ENCODE results near the gene AP2M1. TPM values are rescaled to one million over a fixed set of nuclear protein-coding genes. Genes with fewer than 3 reads are reported as not detected.
A peak's percentile ranks its signal among the peaks of the same experiment; 100 is the strongest.

Gene AP2M1
- total RNA-seq, 2 experiments from 2014 or later = 206 to 212 TPM

DNA sequence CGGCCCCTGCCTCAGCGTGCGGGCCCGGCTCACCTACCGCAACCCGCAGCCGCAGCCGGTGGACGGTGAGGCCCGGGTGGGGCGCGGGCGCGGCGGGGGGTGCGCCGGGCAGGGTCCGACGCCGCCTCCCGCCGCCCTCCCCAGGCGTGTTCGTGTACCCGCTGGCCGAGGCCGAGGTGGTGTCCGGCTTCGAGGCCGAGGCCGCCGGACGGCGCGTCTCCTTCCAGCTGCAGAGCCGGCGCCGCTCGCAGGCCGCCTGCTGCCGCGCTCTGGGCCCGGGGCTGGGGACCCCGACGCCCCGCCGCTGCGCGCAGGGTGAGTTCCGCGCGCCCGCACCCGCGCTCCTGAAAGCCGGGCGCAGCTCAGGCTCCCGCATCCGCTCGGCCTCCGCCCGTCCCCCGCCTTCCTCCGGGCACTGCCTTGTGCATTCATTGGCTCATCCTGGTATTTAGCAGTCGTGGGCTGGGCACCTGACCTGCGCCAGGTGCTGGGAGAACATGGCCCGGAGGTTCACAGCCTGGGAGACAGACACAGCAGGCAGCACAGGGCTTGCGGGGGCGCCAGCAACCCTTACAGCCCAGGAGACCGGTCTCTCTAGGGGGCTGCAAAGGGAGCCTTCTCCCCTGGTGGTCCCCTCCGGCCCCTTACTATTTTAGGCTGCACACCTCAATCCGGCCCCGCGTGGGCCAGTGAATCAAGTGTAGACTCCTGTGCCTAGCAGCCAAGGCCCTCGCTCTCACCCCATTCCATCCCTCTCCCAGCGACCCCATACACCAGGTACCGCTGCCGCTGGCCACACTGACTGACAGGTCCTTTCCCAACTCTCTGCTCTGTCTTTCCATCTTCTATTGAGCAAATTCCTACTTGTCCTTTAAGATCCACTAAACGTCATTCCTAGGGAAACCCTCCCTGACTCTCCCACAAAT lies 56.2 kb downstream of the AP2M1 start:
- intact Hi-C loops (cut with micrococcal nuclease) = no loop called here
- H3K27ac Mint-ChIP-seq = no peak overlapping the region
- peaks cover 46% of the 10 kb centered on the region for H3K27me3 Mint-ChIP-seq (ENCODE audit: low read depth)
- DNase-seq = no peak
- no peaks in the 10 kb centered on the region for H3K9me3 Mint-ChIP-seq
- no peaks in the 10 kb centered on the region for H3K36me3 Mint-ChIP-seq (ENCODE audit: low read depth)
- CTCF ChIA-PET = interaction anchor here (0.6 to 3.1 kb wide), 2 partner anchors 54 to 55 kb away, joined by 3 to 9 read pairs; no protein-coding TSS in a partner anchor
- H3K4me3 Mint-ChIP-seq = peak overlapping the region; percentile 52
- H3K4me1 Mint-ChIP-seq (ENCODE audit: low read depth) = peaks cover 11% of the 10 kb centered on the region

DNA sequence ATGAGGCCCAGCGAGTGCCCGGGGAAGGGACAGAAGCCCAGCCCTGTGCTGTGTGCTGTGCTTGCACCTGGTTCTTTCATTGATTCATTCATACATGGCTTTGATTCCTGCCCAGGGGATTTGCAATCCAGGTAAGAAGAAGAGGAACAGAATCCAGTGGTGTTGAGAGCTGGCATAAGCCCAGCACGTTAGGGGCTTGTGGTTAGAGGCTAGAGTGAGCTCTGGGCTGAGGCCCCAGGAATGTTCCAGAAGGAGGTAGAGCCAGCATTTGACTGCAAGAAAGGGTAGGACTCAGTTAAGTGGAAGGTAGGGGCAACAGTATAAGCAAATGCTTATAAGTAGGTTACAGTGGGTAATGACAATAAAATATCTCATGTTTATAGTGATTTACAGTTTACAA lies 57.0 kb downstream of the AP2M1 start:
- H3K9me3 Mint-ChIP-seq = no peaks in the 10 kb centered on the region
- no peak for DNase-seq
- H3K27ac Mint-ChIP-seq = no peak overlapping the region
- no peaks in the 10 kb centered on the region for H3K36me3 Mint-ChIP-seq (ENCODE audit: low read depth)
- peaks cover 11% of the 10 kb centered on the region for H3K4me1 Mint-ChIP-seq (ENCODE audit: low read depth)
- peaks cover 42% of the 10 kb centered on the region for H3K27me3 Mint-ChIP-seq (ENCODE audit: low read depth)
- intact Hi-C loops (cut with micrococcal nuclease) = no loop called here
- H3K4me3 Mint-ChIP-seq = peak overlapping the region; percentile 25
- CTCF ChIA-PET = interaction anchor here (3.1 kb wide), 1 partner anchor 53 kb away, joined by 9 read pairs; no protein-coding TSS in a partner anchor

DNA sequence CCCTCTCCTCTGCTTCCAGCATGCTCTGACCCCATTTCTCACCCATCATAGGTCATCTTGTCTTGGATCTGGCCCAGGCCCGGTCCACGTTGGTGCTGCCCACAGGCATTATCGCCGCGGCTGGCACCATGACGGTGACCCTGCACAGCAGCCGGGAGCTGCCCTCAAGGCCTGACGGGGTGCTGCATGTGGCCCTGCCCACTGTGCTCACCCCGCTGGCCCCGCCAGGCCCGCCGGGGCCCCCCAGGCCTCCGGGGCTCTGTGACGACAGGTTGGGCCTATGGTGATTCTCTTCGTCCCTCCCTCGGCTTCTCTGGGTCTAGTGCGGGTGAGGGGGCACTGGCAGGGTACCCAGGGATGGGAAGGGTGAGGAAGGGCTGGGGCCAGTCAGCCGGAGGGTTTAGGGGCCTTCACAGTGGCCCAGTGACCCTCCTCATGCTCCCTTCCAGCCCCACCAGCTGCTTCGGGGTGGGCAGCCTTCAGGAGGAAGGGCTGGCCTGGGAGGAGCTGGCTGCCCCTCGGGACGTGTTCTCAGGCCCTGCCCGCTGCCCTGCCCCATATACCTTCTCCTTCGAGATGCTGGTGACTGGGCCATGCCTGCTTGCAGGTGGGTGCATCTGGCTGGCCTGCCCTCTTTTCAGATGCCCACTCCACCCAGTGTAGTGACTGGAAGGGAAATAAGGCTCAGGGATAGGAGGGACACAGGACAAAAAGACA lies 58.6 kb downstream of the AP2M1 start:
- CTCF ChIA-PET = no interaction called here
- H3K9me3 Mint-ChIP-seq = no peaks in the 10 kb centered on the region
- peaks cover 32% of the 10 kb centered on the region for H3K27me3 Mint-ChIP-seq (ENCODE audit: low read depth)
- intact Hi-C loops (cut with micrococcal nuclease) = no loop called here
- DNase-seq = no peak
- H3K27ac Mint-ChIP-seq = no peak overlapping the region
- H3K36me3 Mint-ChIP-seq (ENCODE audit: low read depth) = no peaks in the 10 kb centered on the region
- no peak overlapping the region for H3K4me3 Mint-ChIP-seq
- peaks cover 11% of the 10 kb centered on the region for H3K4me1 Mint-ChIP-seq (ENCODE audit: low read depth)

Other genes starting within 250 kb of the AP2M1 start
- 10 to 100 TPM; 11.2 to 12.0 TPM for gene ABCC5, start 157.0 kb upstream of the AP2M1 start, total RNA-seq
- gene HTR3D, start 143.1 kb upstream of the AP2M1 start, total RNA-seq = not detected
- gene HTR3C, start 121.8 kb upstream of the AP2M1 start, total RNA-seq = not detected
- not detected for gene HTR3E, start 77.8 kb upstream of the AP2M1 start, total RNA-seq
- 10 to 100 TPM; 48.8 to 56.4 TPM for gene EIF2B5, start 39.5 kb upstream of the AP2M1 start, total RNA-seq
- gene DVL3, start 19.5 kb upstream of the AP2M1 start, total RNA-seq = 10 to 100 TPM; 19.6 to 19.9 TPM
- gene ABCF3, start 11.3 kb downstream of the AP2M1 start, total RNA-seq = 10 to 100 TPM; 38.5 to 39.1 TPM
- gene VWA5B2, start 54.7 kb downstream of the AP2M1 start, total RNA-seq = not detected
- gene ALG3, start 74.1 kb downstream of the AP2M1 start, total RNA-seq = 10 to 100 TPM; 28.9 to 31.0 TPM
- 1 to 10 TPM; 2.7 TPM for gene EEF1AKMT4, start 74.8 kb downstream of the AP2M1 start, total RNA-seq
- gene CAMK2N2, start 86.7 kb downstream of the AP2M1 start, total RNA-seq = not detected
- gene ECE2, start 101.2 kb downstream of the AP2M1 start, total RNA-seq = not detected
- 100 to 1,000 TPM; 244 to 257 TPM for gene PSMD2, start 124.4 kb downstream of the AP2M1 start, total RNA-seq
- 100 to 1,000 TPM; 345 to 375 TPM for gene EIF4G1, start 139.8 kb downstream of the AP2M1 start, total RNA-seq
- 1 to 10 TPM; 3.8 to 5.0 TPM for gene FAM131A, start 162.7 kb downstream of the AP2M1 start, total RNA-seq
- 1 to 10 TPM; 2.9 TPM for gene CLCN2, start 186.8 kb downstream of the AP2M1 start, total RNA-seq
- gene POLR2H, start 186.9 kb downstream of the AP2M1 start, total RNA-seq = 10 to 100 TPM; 76.5 to 89.9 TPM
- gene THPO, start 203.4 kb downstream of the AP2M1 start, total RNA-seq = not detected
- gene CHRD, start 205.2 kb downstream of the AP2M1 start, total RNA-seq = not detected

All from activated naive CD4-positive, alpha-beta T cell treated with anti-CD3 and anti-CD28 coated beads for 36 hours (primary cell).